Urinary bladder (tissue), 4 donors: ENCODE results near the gene PRPS1L1. TPM values are rescaled to one million over a fixed set of nuclear protein-coding genes. Genes with fewer than 3 reads are reported as not detected.

ENCODE experiments used
- DNase-seq: peaks from one replicate; pipeline ENCODE4 v3.0.0-alpha.2; 2015; ENCODE audit errors: extremely low spot score
- H3K27ac ChIP-seq: one replicate; pipeline ENCODE4 v1.5.1; 2013; ENCODE audit warnings: low read depth, mild to moderate bottlenecking, moderate library complexity
- H3K36me3 ChIP-seq: one replicate; pipeline ENCODE4 v1.6.1; 2013; ENCODE audit warnings: mild to moderate bottlenecking, moderate library complexity; ENCODE audit not compliant: insufficient read depth
- H3K4me1 ChIP-seq: one replicate; pipeline ENCODE4 v1.6.1; 2013; ENCODE audit warnings: mild to moderate bottlenecking, moderate library complexity; ENCODE audit not compliant: insufficient read depth
- H3K4me3 ChIP-seq: one replicate; pipeline ENCODE4 v1.5.1; 2013; ENCODE audit warnings: low read depth, low read length
- WGBS: extraction: QIAGEN DNeasy Blood & Tissue Kit; methylation state at CpG from one replicate; pipeline ENCODE4 v1.1.7; 2013; 5-methylcytosine and 5-hydroxymethylcytosine counted together
- polyA plus RNA-seq: library from polyadenylated mRNA; stranded (reverse); fragments of 200-250 nt; gene quantifications from one replicate; pipeline ENCODE4 v1.2.3, GENCODE V29; 2013
- total RNA-seq: library from RNA; depleted of rRNA; stranded (reverse); fragments of >200 nt; gene quantifications from one replicate; pipeline ENCODE4 v1.2.3, GENCODE V29; 2014
- donor health status: healthy with polysubstance abuse.
- donor health status: healthy.

PRPS1L1 gene
- total and polyA plus RNA-seq, 2 donors: not detected

DNA sequence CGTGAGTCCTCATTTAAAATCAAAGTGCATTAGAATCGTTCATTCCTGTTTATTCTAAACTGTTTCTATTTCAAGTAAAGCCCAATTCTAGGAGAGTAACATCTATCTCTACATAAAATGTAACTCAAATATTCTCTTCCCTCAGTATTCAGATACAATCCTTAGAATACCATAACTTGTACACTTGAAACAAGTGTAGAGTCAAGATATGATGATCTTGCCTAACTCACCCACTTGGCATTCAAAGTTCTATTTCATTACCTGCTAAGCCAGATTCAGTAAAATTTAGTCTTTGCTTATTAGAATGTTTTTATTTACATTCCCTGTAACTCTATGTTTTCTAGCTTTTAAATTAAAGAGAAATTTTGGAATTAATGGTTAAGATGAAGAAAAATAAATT, 31.6 kb downstream of the PRPS1L1 start:
- no peaks in the 10 kb centered on the region for H3K36me3 ChIP-seq
- H3K4me1 ChIP-seq: no peaks in the 10 kb centered on the region
- DNase-seq: no peak
- 90% methylated on average over 2 of the region's 2 CpGs for WGBS
- H3K4me3 ChIP-seq: no peak overlapping the region
- H3K27ac ChIP-seq: no peak overlapping the region

DNA sequence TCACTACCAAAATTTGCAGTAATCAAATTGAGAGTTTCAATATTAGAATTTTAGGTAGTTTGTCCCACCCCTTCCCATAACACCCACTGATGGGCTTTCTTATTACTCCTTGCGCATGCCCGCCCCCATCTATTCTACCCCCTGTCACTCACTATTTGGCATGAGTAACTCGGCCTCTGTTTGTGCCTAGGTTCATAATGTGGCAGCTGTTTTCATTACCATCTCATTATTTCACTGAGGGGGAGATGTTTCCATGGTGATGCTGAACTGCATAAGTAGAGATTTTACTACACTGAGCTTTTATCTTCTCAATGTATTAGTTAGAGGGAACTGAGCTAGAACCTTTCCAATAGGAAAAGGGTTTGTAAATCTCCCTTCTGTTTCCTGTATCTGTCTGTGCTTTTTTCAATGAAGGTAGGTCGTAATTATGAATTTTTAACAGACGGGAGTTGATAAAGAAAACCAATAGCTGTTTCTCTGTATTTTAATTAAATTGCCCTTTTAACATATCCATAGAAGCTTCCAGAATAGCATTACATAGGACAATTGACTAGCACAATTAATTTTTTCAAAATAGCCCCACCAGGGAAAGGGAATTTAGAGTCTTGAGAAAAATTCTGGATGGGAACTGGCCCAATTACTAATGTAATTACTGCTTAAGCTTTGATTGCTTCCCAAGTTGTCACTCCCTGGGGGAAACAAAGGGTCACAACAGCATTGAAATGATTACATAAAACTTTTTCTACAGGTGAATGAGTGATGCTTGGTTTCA, 33.4 kb downstream of the PRPS1L1 start:
- Histone ChIP-seq H3K4me1 (no peaks in the 10 kb centered on the region), H3K36me3 (no peaks in the 10 kb centered on the region), H3K4me3 (no peak overlapping the region), H3K27ac (no peak overlapping the region)
- DNase-seq: no peak
- 75% methylated on average over 5 of the region's 5 CpGs for WGBS

DNA sequence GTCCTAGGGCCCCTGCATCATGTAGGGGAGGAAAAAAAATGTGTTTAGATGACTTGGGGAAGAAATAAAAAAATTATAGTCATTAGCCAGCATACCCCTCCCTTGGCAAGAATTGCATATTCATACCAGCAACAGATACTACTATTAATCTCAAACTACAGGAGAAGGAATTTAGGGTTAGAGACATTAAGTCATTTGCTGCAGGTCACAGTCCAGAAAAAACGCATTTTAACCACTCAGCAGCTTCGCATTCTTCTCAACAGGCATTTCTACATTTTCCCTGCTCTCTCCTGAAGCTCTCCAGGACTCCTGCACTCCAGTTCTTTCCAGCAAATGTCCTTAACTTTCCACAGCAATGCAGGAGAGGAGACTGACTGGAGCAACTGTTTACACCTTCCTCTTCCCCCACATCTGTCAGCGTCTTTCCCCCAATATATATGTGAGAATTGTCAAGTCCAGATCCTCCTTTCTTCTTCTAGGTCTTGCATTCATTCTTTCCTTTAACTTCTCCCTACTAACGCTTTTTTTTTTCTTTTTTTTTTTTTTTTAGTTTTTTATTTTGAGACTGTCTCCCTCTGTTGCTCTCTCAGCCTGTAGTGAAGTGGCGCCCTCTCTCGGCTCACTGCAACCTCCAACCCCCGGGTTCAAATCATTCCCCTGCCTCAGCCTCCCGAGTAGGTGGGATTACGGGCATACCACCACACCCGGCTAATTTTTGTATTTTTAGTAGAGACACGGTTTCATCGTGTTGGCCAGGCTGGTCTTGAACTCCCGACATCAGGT, 35.6 kb downstream of the PRPS1L1 start:
- no peak for DNase-seq
- Histone ChIP-seq H3K4me1 (no peaks in the 10 kb centered on the region), H3K36me3 (no peaks in the 10 kb centered on the region), H3K4me3 (no peak overlapping the region), H3K27ac (no peak overlapping the region)
- 54% methylated on average over 13 of the region's 13 CpGs for WGBS

DNA sequence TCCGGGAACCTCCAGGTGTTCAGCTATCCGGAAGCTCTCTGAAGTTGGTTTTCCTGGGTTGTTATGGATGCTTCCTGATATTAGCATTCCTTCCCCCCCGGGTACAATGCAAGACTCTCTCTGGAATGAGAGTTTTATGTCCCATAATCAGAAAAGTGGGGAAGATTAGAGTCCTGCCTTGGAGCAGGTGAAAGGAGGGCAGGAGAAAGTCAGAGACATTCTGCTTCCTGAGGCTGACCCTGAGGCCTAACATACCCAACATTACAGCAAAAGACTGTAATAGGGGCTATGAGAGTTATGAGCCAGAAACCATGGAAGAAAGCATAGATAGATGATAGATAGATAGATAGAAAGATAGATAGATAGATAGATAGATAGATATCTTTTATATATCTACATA, 36.9 kb downstream of the PRPS1L1 start:
- 95% methylated on average over 3 of the region's 3 CpGs for WGBS
- Histone ChIP-seq H3K27ac (no peak overlapping the region), H3K36me3 (no peaks in the 10 kb centered on the region), H3K4me1 (peaks cover 2% of the 10 kb centered on the region), H3K4me3 (no peak overlapping the region)
- no peak for DNase-seq

DNA sequence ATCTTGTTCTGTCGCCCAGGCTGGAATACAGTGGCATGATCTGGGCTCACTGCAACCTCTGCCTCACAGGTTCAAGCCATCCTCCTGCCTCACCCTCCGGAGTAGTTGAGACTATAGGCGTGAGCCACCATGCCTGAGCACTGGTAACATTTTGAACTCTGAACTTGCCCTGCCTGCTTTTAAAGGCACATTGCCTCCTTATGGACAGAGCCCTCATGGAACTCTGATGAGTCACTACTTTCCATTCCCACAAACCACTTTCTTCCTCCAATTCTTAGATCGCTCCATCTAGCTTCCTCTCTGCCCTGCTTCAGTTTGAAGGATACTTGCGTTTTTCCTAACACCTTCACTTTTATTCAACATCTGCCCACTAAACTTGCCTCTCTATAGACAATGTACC, 38.1 kb downstream of the PRPS1L1 start:
- H3K4me3 ChIP-seq: no peak overlapping the region
- no peak for DNase-seq
- H3K27ac ChIP-seq: no peak overlapping the region
- no peaks in the 10 kb centered on the region for H3K36me3 ChIP-seq
- WGBS: 93% methylated on average over 5 of the region's 5 CpGs
- peaks cover 2% of the 10 kb centered on the region for H3K4me1 ChIP-seq

DNA sequence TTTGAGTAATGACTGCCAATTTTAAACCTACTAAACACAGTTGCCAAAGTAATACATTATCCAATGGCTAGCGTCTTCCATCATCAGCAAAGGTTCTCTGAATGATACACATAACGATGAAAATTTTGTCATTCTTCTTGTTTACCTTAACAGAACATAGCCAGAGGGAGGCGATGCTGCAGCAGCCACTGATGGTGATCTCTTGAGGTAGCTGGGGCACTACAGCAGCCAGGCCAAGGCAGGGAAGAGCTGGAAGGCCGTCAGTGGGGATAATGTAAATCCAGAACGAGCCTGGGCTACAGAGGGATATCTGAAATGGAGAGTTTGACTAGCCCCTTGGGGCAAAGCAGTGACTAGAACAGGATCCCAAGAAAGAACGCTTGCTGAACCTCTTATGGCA, 38.8 kb downstream of the PRPS1L1 start:
- 93% methylated on average over 6 of the region's 6 CpGs for WGBS
- no peak overlapping the region for H3K4me3 ChIP-seq
- no peak overlapping the region for H3K27ac ChIP-seq
- no peaks in the 10 kb centered on the region for H3K36me3 ChIP-seq
- peaks cover 2% of the 10 kb centered on the region for H3K4me1 ChIP-seq
- no peak for DNase-seq

DNA sequence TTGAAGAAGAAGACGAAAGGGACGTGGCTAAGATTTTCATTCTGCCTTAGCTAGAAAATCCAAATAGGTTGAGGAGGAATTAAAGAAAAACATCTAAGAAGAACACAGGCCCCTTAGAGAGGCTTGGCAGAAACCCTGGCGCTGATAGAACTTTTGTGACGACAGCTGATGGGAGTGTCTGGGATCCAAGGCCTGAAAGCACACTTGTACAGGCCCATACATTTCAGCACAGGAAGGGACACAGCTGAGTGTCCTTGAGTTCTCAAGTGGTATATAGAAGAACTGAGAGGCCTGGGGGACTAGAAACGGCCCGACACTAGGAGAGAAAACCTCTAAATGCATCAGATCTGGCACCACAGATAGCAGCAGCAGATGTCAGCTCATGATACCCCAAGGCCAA, 39.5 kb downstream of the PRPS1L1 start:
- Histone ChIP-seq H3K27ac (no peak overlapping the region), H3K4me1 (peaks cover 2% of the 10 kb centered on the region), H3K4me3 (no peak overlapping the region), H3K36me3 (no peaks in the 10 kb centered on the region)
- DNase-seq: no peak
- 88% methylated on average over 6 of the region's 6 CpGs for WGBS

DNA sequence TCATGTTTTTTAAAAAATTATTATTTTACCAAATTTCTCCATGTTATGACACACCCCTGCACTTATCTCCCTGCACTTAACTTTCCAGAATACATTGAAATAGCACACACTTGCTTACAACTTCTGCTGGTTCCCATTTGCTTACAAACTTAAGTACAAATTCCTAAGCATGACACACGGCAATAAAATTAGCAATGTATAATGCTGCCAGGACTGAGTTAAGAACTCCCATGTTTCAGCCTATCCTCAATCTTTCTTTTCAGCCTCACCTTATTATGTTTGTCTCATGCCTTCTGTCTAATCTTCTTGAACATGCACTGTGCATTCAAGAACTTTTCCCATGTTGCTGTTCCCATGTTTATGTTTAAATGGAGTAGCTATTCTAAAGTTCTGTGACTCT, 40.8 kb downstream of the PRPS1L1 start:
- Histone ChIP-seq H3K4me3 (no peak overlapping the region), H3K4me1 (peaks cover 2% of the 10 kb centered on the region), H3K36me3 (no peaks in the 10 kb centered on the region), H3K27ac (no peak overlapping the region)
- 28% methylated on average over 1 of the region's 1 CpG for WGBS
- DNase-seq: no peak

DNA sequence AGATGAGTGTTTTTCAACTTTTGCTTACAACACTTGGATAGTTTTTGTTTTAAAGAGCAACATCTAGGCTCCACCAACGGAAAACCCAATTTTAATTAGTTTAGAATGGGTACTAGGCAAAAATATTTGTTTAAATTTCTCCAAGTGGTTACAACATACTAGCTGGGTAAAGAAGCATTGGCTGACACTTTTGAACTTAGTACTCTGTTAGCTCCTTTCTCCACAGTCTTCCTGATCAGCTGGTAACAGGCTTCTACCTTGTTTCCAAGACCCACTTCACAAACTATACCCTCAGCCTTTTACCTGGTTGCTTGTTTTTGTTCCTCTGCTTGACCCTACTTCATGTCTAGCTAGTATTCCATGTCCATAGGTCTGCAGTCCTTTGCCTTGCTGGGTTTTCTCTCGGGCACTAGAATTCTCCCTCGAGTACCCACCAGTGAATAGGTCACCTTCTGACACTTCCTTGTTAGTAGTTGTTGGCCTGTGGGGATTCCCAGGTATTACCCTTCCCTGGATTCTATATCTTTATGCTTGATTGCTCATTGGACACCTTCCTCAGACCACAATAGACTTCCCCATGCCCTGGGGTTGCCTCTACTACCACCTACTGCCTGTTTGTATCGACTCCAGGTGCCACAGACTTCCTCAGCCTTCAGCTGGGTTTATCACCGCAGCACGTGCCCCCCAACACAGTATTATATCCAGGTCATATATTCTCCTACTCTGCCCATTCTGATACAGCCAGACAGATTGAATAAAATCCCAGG, 42.0 kb downstream of the PRPS1L1 start:
- 90% methylated on average over 6 of the region's 6 CpGs for WGBS
- no peaks in the 10 kb centered on the region for H3K36me3 ChIP-seq
- H3K4me3 ChIP-seq: no peak overlapping the region
- H3K4me1 ChIP-seq: peaks cover 2% of the 10 kb centered on the region
- H3K27ac ChIP-seq: no peak overlapping the region
- no peak for DNase-seq

DNA sequence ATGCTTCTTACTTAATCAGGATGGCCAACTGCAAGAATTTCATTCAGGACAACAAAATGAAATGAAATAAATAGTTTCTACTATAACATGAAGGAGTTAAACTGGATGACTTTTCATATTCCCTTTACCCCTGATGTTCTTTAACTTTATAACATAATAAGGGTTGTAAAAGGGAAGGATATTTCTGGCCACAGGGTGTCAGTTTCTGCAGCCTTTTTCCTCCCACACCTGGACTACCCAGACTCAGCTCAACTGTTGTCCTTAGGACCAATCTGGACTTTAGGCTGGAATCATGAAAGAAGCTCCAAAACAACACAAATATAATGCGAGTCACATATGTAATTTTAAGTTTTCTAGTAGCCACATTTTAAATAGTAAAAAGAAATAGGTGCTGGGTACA, 43.4 kb downstream of the PRPS1L1 start:
- H3K36me3 ChIP-seq: no peaks in the 10 kb centered on the region
- H3K4me1 ChIP-seq: peaks cover 2% of the 10 kb centered on the region
- H3K4me3 ChIP-seq: no peak overlapping the region
- no peak overlapping the region for H3K27ac ChIP-seq
- DNase-seq: no peak
- WGBS: 98% methylated on average over 1 of the region's 1 CpG

DNA sequence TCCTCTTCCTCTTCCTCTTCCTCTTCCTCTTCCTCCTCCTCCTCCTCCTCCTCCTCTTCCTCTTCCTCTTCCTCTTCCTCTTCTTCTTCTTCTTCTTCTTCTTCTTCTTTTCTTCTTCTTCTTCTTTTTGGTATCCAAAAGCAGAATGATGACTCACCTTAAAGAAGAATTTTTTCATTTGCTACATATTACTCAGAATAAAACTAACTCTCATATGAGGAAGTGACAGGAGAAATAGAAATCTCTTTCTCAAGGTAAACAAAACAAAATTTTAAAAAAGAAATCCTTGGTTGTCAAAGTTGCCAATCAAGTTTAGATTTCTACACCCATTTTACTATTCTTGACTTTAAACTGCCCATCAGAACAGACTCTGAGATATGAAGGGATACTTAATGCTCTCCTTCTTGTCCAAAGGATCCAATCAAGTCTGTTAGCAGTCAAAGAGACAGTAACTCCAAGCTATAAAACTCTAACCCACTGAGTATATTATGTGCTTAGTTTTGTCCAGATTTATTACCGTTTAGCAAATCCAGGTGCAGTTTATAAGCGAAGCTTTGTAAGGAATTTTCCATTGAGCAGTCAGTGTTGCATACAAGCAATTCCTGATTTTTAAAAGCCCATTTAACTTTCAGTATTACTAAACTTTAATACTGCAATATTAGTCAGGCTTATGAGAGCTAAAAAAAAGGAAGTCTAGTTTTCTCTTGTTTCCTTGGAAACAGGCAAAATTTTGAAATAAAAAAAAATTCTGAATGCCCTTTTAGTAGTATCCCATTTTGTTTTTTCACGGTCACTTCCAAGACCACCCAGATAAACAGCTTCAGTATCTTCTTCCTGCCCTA, 44.2 kb downstream of the PRPS1L1 start:
- DNase-seq: no peak
- H3K4me3 ChIP-seq: no peak overlapping the region
- peaks cover 2% of the 10 kb centered on the region for H3K4me1 ChIP-seq
- no peaks in the 10 kb centered on the region for H3K36me3 ChIP-seq
- no peak overlapping the region for H3K27ac ChIP-seq
- WGBS: 37% methylated on average over 3 of the region's 3 CpGs

DNA sequence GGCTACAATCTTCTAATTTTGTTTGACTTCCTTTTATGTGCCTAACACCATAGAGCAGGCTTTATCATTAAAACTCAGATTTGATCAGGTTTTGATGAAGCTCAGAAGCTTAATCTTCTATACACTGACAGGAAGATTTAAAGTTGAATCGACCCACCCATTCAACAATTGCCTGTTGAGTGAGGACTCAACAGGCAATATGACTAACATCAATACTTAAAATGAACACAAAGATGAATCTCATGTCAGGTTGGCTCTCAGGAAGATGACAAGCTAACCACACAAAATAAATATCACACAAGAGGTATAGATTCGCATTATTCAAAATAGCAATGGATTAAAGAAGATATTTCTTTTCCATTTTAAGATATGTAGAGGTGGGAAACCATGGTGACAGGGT, 50.7 kb downstream of the PRPS1L1 start:
- Histone ChIP-seq H3K27ac (no peak overlapping the region), H3K4me1 (no peaks in the 10 kb centered on the region), H3K36me3 (no peaks in the 10 kb centered on the region), H3K4me3 (no peak overlapping the region)
- DNase-seq: no peak
- 45% methylated on average over 2 of the region's 2 CpGs for WGBS
